IgD-negative memory B cell (primary cell): ENCODE data around the gene UPK3B. TPM values are rescaled to one million over a fixed set of nuclear protein-coding genes. Genes with fewer than 3 reads are reported as not detected.
"Not testable (repeated sequence)": the region's sequence is repeated elsewhere in the genome, so short reads cannot be mapped to it uniquely, and the experiment has no call there.

Experiments
- H3K27ac Mint-ChIP-seq, 3 donors: one replicate each; pipeline ENCODE4 v1.8.0; 2020 to 2022; ENCODE audit warnings: mild to moderate bottlenecking in 3 of 3, mixed read lengths in 3 of 3, moderate library complexity in 1 of 3
- H3K27me3 Mint-ChIP-seq: one replicate; pipeline ENCODE4 v1.8.0; 2021; ENCODE audit warnings: mixed read lengths
- H3K36me3 Mint-ChIP-seq: one replicate; pipeline ENCODE4 v1.8.0; 2020; ENCODE audit warnings: mild to moderate bottlenecking, mixed read lengths
- H3K4me1 Mint-ChIP-seq, 3 donors: one replicate each; pipeline ENCODE4 v1.8.0; 2020 to 2022; ENCODE audit warnings: mixed read lengths in 3 of 3, mild to moderate bottlenecking in 1 of 3
- H3K4me3 Mint-ChIP-seq, 4 donors: one replicate each; pipeline ENCODE4 v1.8.0; 2020 to 2022; ENCODE audit warnings: mild to moderate bottlenecking in 4 of 4, mixed read lengths in 4 of 4, moderate library complexity in 3 of 4
- H3K9me3 Mint-ChIP-seq, 3 donors: one replicate each; pipeline ENCODE4 v1.8.0; 2020 to 2021; ENCODE audit warnings: mixed read lengths in 3 of 3, mild to moderate bottlenecking in 1 of 3
- polyA plus RNA-seq: library from polyadenylated mRNA; unstranded; fragments of 300-500 nt; fragmentation: Illumina TruSeq; gene quantifications from one replicate; pipeline ENCODE4 v1.2.3, GENCODE V29; 2021

The UPK3B gene
- polyA plus RNA-seq, 1 donor from 2014 or later = not detected

DNA sequence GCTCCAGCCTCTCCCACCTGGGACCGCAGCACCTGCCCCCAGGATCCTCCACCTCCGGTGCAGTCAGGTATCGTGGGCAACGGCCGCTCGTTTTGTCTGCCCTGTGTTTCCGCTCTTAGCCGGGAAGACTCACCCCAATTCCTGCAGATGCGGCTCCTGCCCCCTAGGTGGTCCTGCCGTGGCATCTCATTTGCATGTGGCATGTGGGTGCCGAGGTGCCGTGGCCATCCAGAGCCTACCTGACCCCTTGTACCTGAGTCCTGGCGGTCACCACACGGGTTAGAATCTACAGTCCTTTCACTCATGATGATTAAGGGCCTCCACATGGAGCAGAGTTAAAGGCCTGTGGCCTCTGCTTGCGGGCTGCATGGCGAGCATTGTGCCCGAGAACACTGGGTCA, 27.3 kb upstream of the UPK3B start:
- peak overlapping the region in 1 of 4 donors; percentile 17 for H3K4me3 Mint-ChIP-seq
- not testable (repeated sequence) for H3K36me3 Mint-ChIP-seq, H3K4me1 Mint-ChIP-seq, H3K27ac Mint-ChIP-seq, H3K9me3 Mint-ChIP-seq, H3K27me3 Mint-ChIP-seq

DNA sequence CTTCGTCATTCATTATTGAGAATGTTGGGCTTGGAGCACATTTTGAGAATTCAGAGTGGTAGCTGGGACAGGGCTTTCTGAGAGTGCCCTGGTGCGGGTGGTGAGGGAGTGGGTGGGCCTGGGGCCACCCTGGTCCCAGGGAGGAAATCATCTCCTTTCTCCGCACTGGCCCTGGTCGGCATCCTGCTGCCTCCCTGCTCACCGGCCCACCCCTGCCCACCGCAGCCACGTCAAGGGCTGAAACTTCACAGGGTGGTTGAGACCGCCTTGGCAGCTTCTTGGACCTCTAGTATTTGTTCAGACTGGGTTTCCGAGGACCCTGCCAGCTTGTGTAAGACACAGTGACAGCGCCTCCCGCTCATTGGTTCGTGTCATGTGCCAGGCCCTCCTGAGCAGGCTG, 25.9 kb upstream of the UPK3B start:
- H3K27me3 Mint-ChIP-seq, H3K27ac Mint-ChIP-seq, H3K4me3 Mint-ChIP-seq, H3K4me1 Mint-ChIP-seq, H3K36me3 Mint-ChIP-seq, H3K9me3 Mint-ChIP-seq: not testable (repeated sequence)

DNA sequence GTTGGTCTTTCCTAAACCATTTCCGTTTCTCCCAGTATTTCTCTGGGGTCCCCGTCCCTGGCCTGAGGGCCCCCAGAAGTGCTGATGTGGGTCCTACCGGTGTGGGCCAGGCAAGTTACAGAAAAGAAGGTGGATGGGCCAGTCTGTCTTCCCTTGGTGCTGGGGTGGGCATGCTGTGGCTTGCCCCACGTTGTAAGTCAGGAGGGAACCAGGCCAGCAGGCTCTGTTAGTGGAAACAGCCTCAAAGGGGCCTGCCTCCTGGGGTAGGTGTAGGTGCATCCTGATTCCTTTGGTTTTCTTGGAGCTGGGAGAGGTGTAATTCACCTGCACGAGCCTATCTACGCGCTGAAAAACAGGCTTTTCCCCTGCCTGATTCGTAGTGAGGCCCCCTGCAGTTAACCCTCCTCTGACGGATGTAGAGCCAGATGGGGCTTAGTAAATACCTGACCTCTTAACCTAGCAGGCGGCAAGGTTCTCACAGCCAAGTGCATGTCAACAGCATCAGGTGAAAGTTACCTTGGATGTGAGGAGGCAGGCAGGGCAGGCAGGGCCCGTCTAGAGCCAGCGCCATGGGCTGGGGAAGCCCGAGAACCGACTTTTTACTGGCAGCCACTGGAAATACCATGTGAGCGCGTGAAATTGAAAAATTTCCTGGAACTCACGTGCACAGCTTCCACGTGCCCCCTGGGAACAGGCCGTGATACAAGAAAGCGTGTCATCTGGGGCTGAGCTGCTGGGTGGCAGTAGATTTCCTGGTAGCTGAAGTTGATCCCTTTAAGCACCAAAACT, 24.3 kb upstream of the UPK3B start:
- not testable (repeated sequence) for H3K9me3 Mint-ChIP-seq, H3K36me3 Mint-ChIP-seq, H3K4me1 Mint-ChIP-seq, H3K27me3 Mint-ChIP-seq
- Mint-ChIP-seq H3K4me3 (peak overlapping the region in 1 of 4 donors; percentile 3), H3K27ac (peak overlapping the region in 1 of 3 donors; percentile 43)

DNA sequence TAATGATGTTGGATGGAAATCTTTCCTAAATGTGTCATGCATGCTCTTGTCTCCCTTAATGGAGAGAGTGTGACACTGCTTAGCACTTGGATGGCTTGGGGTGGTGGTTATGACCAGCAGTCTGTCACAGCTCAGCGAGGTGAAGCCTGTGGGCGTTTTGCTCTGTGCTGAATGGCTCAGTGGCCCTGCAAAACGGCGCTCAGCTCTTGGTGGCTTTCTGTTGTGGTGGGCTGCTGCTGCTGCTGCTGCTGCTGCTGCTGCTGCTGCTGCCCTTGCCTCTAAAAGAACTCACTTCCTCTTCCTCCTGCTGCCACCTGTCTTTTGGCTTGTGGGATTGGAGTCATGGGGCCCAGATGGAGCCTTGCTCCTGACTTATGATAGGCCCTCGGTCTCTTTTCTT, 23.7 kb upstream of the UPK3B start:
- H3K9me3 Mint-ChIP-seq, H3K27me3 Mint-ChIP-seq, H3K36me3 Mint-ChIP-seq, H3K4me1 Mint-ChIP-seq: not testable (repeated sequence)
- Mint-ChIP-seq H3K4me3 (peak overlapping the region in 3 of 4 donors; percentile 3 to 67 (median 56)), H3K27ac (peak overlapping the region in 2 of 3 donors; percentile 43 to 89)

DNA sequence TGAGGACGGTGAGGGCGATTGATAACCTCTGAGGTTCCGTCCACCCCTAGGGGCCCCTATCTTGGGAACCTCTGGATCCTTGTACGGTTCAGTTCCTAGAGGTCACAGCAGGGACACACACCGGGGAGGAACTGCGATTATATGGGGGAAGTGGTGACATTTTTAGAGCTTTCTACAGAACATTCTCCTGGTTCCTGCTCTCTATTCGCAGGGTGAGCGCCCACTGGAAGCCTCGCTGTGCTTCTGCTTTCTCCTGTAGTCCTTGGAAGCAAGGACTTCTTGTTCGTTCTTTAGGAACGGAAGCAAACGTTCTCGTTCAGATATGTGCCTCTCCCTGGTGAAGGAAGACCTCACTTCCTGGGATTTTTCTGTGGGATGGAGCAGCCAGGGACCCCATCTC, 22.4 kb upstream of the UPK3B start:
- not testable (repeated sequence) for H3K4me3 Mint-ChIP-seq, H3K4me1 Mint-ChIP-seq, H3K36me3 Mint-ChIP-seq, H3K27me3 Mint-ChIP-seq, H3K9me3 Mint-ChIP-seq, H3K27ac Mint-ChIP-seq

DNA sequence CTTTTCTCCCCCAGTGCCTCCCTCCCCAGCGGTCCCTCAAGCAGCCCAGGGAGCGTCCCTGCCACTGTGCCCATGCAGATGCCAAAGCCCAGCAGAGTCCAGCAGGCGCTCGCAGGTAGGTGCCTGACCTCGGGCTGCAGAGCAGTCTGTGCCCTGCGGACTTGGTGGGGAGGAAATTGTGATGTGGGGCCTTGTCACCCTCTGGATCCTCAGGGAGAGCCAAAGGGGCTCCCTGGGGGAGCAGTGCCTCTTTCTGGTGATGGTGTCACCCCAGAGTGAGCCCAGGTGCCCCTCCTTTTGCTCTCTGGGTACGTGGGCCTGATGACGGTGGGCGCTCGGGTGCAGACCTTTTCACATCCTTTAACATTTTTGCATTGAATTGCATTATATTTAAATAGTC, 18.2 kb upstream of the UPK3B start:
- not testable (repeated sequence) for H3K4me3 Mint-ChIP-seq, H3K9me3 Mint-ChIP-seq, H3K27me3 Mint-ChIP-seq, H3K4me1 Mint-ChIP-seq, H3K27ac Mint-ChIP-seq, H3K36me3 Mint-ChIP-seq

DNA sequence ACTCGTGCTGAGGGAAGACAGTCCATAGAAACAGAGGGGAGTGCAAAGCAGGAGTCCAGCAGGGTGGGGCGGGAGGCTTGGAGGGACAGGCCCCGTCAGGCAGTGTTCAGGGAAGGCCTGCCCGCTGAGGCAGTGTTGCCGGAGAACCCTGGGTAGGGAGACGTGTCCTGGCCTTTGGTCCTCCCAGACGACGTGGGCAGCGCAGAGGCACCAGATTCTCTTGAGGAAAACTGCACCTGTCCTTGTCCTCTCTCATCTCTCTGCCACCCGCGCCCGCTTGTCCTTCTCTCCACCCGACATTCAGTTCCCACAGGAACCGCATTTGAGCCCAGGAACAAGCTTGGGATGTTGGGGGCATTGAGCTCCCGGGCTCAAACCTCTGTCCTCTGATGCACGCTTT, 14.6 kb upstream of the UPK3B start:
- not testable (repeated sequence) for H3K4me3 Mint-ChIP-seq, H3K27ac Mint-ChIP-seq, H3K9me3 Mint-ChIP-seq, H3K27me3 Mint-ChIP-seq, H3K36me3 Mint-ChIP-seq, H3K4me1 Mint-ChIP-seq

DNA sequence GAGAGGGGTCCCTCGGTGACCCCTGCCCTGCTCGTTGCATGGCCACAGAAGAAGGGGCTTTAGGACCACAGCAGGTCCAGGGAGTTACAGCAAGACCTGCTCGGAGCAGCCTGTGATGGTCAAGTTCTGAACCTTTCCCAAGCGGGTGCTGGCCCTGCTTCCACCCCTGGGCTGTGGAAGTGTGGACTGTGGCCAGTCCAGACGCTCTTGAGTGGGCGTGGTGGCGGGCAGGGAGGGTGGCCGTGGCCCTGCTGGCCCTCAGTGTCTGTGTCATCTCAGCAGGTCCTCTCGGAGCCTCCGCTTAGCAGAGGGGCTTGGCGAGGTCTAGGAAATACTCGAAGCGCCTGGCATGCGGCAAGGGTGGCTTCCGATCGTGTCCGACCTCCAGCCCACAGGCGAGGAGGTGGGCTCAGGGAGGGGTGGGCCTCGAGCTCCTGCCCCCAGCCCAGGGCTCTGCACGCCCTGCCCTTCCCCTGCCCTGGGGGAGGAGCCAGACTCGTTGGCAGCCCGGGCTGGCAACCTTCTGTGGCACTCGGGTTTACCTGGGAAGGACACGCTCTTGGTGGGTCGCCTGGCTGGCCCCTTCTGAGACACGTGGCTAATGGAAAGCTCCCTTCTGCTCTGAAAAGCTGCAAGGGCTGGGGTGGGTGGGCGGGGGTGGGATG, 12.3 kb upstream of the UPK3B start:
- H3K27me3 Mint-ChIP-seq, H3K9me3 Mint-ChIP-seq, H3K4me3 Mint-ChIP-seq, H3K27ac Mint-ChIP-seq, H3K4me1 Mint-ChIP-seq, H3K36me3 Mint-ChIP-seq: not testable (repeated sequence)

DNA sequence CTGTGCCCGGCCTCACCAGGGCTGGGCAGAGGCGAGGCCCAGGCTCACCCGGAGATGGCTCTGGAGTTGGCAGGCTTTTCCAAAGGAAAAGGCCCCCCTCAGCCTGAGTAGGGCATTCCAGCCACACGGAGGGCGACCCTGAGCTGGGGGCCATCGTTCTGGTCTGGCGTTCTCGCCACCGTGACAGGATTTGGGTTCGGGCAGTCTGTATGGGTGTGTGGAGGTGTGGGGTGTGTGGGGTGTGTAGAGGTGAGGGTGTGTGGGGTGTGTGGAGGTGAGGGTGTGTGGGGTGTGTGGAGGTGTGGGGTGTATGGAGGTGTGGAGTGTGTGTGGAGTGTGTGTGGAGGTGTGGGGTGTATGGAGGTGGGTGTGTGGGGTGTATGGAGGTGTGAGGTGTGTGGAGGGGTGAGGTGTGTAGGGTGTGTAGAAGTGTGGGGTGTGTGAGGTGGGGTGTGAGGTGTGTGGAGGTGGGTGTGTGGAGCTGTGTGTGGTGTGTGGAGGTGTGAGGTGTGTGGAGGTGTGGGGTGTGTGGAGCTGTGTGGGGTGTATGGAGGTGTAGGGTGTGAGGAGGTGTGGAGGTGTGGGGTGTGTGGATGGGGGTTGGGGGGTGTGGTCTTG, 11.7 kb upstream of the UPK3B start:
- not testable (repeated sequence) for H3K27ac Mint-ChIP-seq, H3K4me3 Mint-ChIP-seq, H3K4me1 Mint-ChIP-seq, H3K9me3 Mint-ChIP-seq, H3K36me3 Mint-ChIP-seq, H3K27me3 Mint-ChIP-seq

DNA sequence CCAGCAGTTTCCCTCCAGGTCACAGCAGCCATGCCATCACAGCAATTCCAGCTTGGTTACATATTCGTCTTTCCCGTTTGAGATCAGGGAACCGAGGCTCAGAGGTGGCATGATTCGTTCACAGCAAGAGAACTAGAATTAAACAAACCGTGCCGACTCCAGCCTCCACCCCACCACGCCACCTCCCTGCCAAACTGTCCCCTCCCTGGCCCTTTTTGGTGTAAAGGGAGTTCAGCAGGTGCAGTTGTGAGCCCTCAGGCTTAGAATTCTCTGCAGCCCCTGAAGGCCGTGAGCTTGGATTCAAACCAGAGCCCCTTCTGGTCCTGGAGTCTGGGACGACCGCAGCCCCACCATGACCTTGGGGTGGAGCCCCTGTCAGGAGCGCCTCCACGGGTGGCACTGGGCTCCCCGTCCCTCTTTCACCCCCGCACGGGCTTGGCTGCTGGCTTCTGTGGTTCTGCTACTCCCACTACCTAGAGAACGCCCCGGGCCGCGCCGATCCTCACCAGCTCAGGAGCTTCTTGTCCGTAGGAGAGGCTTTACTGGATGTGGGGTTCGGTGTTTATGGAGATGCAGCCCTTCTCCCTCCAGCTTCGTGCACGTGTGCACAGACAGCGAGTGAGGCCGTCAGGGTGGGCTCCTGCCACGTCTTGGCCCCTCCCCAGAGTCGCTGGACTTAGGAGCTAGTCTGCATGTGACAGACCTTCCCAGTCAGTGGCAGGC, 11.0 kb upstream of the UPK3B start:
- not testable (repeated sequence) for H3K4me3 Mint-ChIP-seq, H3K9me3 Mint-ChIP-seq, H3K4me1 Mint-ChIP-seq, H3K36me3 Mint-ChIP-seq, H3K27ac Mint-ChIP-seq, H3K27me3 Mint-ChIP-seq

DNA sequence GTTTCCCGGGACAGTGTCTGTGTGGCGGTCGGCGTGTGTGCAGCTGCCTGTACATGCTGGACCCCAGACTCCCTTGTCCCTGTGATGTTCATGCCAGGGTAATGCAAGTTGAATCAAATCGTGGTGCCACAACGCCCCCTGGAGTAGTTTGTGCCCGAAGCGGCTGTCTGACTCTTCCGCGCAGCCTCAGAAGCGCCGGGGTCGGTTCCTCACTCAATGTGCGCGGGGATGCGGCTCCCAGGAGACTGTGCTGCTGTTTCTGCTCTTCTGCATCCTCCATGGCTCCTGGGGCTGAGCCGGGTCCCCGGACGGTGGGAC, 10.5 kb upstream of the UPK3B start:
- H3K36me3 Mint-ChIP-seq, H3K9me3 Mint-ChIP-seq, H3K27ac Mint-ChIP-seq, H3K4me3 Mint-ChIP-seq, H3K4me1 Mint-ChIP-seq, H3K27me3 Mint-ChIP-seq: not testable (repeated sequence)

DNA sequence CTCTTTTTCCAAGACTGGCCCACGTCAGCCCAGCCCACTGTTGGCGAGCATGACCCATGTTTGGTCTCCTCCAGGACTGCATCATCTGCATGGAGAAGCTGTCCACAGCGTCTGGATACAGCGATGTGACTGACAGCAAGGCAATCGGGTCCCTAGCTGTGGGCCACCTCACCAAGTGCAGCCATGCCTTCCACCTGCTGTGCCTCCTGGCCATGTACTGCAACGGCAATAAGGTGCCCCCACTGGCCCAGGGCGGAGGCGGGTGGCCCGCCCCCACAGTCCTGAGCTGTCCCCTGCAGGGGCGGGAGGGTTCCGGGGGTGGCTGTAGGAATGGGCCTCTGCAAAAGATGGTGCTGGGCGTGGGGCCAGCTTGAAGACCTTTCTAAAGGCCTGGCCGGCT, 8.1 kb upstream of the UPK3B start:
- H3K4me1 Mint-ChIP-seq, H3K27me3 Mint-ChIP-seq, H3K4me3 Mint-ChIP-seq, H3K36me3 Mint-ChIP-seq, H3K27ac Mint-ChIP-seq, H3K9me3 Mint-ChIP-seq: not testable (repeated sequence)

DNA sequence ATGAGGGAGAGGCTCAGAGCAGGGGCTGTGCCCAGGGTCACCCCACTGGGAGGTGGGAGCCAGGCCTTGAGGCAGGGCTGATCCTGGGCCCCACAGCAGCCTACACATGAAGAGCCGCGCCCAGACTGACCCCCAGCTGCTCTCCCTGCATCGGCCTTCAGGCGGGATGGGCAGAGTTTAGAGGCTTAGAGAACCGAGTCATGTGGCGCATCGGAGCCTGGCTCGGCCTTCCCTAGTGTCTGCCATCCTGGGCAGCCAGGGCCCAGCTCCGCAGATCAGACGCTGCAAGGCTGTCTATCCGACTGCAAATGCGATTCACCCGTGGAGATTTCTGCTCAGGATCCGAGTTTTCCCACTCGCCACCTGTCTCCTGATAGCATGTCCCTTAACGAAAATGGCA, 7.5 kb upstream of the UPK3B start:
- H3K27ac Mint-ChIP-seq, H3K36me3 Mint-ChIP-seq, H3K27me3 Mint-ChIP-seq, H3K4me3 Mint-ChIP-seq, H3K4me1 Mint-ChIP-seq, H3K9me3 Mint-ChIP-seq: not testable (repeated sequence)

DNA sequence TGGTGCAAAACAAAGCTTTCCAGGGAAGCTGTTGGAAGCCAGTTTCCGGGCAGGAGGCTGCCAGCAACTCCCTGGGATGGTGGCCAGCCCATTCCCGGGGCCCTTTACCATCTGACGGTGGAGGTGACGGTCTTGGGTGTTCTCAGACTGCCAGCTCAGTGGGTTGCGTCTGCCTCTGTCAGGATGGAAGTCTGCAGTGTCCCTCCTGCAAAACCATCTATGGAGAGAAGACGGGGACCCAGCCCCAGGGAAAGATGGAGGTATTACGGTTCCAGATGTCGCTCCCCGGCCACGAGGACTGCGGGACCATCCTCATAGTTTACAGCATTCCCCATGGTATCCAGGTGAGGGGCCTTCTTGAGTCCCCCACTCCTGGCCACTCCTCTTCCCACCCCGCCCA, 7.1 kb upstream of the UPK3B start:
- not testable (repeated sequence) for H3K27me3 Mint-ChIP-seq

DNA sequence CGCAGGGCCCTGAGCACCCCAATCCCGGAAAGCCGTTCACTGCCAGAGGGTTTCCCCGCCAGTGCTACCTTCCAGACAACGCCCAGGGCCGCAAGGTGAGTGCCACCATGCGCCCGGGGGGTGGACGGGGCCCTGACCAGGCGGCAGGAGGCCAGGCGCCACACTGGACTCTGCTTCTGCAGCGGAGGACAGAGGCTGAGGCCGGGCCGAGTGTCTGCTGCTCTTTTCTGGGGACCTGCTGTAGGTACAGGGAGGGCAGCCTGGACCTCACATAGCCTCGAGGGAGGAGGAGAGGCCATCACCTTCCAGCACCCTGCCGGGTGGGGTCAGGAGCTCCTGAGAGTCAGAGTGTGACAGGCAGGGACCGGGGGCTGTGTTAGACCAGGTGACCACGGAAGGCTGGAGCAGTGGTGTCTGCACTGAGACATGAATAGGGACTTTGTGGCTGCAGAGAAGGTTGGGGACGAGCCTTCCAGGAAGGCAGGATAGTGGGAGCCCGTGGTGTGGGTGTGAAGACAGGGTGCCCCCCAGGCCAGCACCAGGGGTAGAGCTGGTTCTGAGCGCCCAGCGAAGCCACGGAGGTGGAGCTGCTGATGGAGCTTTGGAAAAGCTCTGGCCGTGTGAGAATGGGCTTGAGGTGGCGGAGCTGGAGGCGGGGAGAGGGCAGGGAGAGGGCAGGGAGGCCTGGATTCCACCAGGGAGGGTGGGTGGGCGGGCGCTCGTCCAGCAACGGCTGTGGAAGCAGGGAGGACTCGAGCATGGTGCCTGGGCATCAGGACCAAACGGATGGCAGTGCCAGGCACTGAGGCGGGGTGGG, 5.8 kb upstream of the UPK3B start:
- not testable (repeated sequence) for H3K27ac Mint-ChIP-seq, H3K36me3 Mint-ChIP-seq, H3K27me3 Mint-ChIP-seq, H3K4me1 Mint-ChIP-seq, H3K9me3 Mint-ChIP-seq
- peak overlapping the region in 1 of 4 donors; percentile 17 for H3K4me3 Mint-ChIP-seq

More for the DNA sequence above, 7.1 kb upstream of the UPK3B start:
- H3K4me3 Mint-ChIP-seq, H3K27ac Mint-ChIP-seq, H3K4me1 Mint-ChIP-seq, H3K9me3 Mint-ChIP-seq, H3K36me3 Mint-ChIP-seq: not testable (repeated sequence)
